SK-N-SH (cell line): ENCODE results near the gene GPANK1. TPM values are rescaled to one million over a fixed set of nuclear protein-coding genes. Genes with fewer than 3 reads are reported as not detected.

Experiments
- CTCF ChIA-PET: fragments of 300-600, 350-600 bp; formaldehyde crosslinking; extraction: SDS; loops from one replicate; lab custom pipeline; 2021; lab: Yijun Ruan, JAX
- POLR2A ChIA-PET: fragments of 350-600 bp; sonication (Branson Sonifier 250); formaldehyde crosslinking; extraction: SDS; loops from one replicate; lab custom pipeline; 2020; ENCODE audit warnings: antibody characterized with exemption, inconsistent platforms; lab: Yijun Ruan, JAX
- DNase-seq: peaks from one replicate; pipeline ENCODE4 v3.0.0; 2012
- H2AFZ ChIP-seq: fragments of 200-600 bp; sonication (generic); 2 replicates; pipeline ENCODE4 v1.8.1; 2016; ENCODE audit warnings: antibody characterized with exemption, mild to moderate bottlenecking, low read depth
- H3F3A ChIP-seq: fragments of 200-600 bp; sonication (generic); replicated peaks from 2 replicates; pipeline ENCODE3; 2016; ENCODE audit warnings: antibody characterized with exemption, mild to moderate bottlenecking; ENCODE audit not compliant: insufficient read depth
- H3K27ac ChIP-seq, 2 experiments: fragments of 200-500 bp in 1 of 2; fragments of 200-600 bp in 1 of 2; sonication (Bioruptor generic) in 1 of 2; sonication (generic), shearing (Covaris generic) in 1 of 2; 2 replicates each; pipeline versions ENCODE4 v1.5.1 to v1.6.1; 2014 to 2016; ENCODE audit warnings: low read depth in 2 of 2, inconsistent platforms in 1 of 2, low read length in 1 of 2, mild to moderate bottlenecking in 1 of 2, mixed read lengths in 1 of 2
- H3K27me3 ChIP-seq: fragments of 200-600 bp; sonication (generic), shearing (Covaris generic); 2 replicates; pipeline ENCODE4 v1.6.1; 2016; ENCODE audit warnings: mixed run types; ENCODE audit not compliant: insufficient read depth
- H3K36me3 ChIP-seq, 2 experiments: fragments of 200-500 bp in 1 of 2; fragments of 200-600 bp in 1 of 2; sonication (Bioruptor generic) in 1 of 2; sonication (generic) in 1 of 2; replicated peaks in 1 of 2; 2 replicates each; pipeline versions ENCODE3 to v1.5.1; 2014 to 2016; ENCODE audit warnings: low read length in 1 of 2, mild to moderate bottlenecking in 1 of 2; ENCODE audit not compliant: insufficient read depth in 2 of 2, control insufficient read depth in 1 of 2
- H3K4me1 ChIP-seq, 2 experiments: fragments of 200-500 bp in 1 of 2; fragments of 200-600 bp in 1 of 2; sonication (Bioruptor generic) in 1 of 2; sonication (generic), shearing (Covaris generic) in 1 of 2; 2 replicates each; pipeline versions ENCODE4 v1.5.1 to v1.6.1; 2014 to 2016; ENCODE audit warnings: low read depth in 1 of 2, low read length in 1 of 2, mixed run types in 1 of 2; ENCODE audit not compliant: insufficient read depth in 2 of 2, control insufficient read depth in 1 of 2
- H3K4me2 ChIP-seq: fragments of 200-600 bp; sonication (generic), shearing (Covaris generic); 2 replicates; pipeline ENCODE4 v1.6.1; 2017; ENCODE audit warnings: mixed run types
- H3K4me3 ChIP-seq, 2 experiments: fragments of 200-500 bp in 1 of 2; fragments of 200-600 bp in 1 of 2; sonication (Bioruptor generic) in 1 of 2; sonication (generic), shearing (Covaris generic) in 1 of 2; 2 replicates each; pipeline versions ENCODE4 v1.5.1 to v1.8.1; 2014 to 2016; ENCODE audit warnings: low read depth in 2 of 2, inconsistent platforms in 1 of 2, low read length in 1 of 2, mild to moderate bottlenecking in 1 of 2, mixed read lengths in 1 of 2, moderate library complexity in 1 of 2
- H3K79me2 ChIP-seq: fragments of 200-600 bp; sonication (generic); 2 replicates; pipeline ENCODE4 v1.8.1; 2017; ENCODE audit warnings: mild to moderate bottlenecking; ENCODE audit not compliant: insufficient read depth
- H3K9ac ChIP-seq: fragments of 200-600 bp; sonication (generic); 2 replicates; pipeline ENCODE4 v1.6.1; 2017; ENCODE audit warnings: mixed run types
- H3K9me2 ChIP-seq: fragments of 200-600 bp; sonication (generic); 2 replicates; pipeline ENCODE4 v1.6.1; 2017; ENCODE audit warnings: mixed run types
- H3K9me3 ChIP-seq: fragments of 200-600 bp; sonication (generic); 2 replicates; pipeline ENCODE4 v1.6.1; 2017; ENCODE audit warnings: mixed run types, mild to moderate bottlenecking, moderate library complexity
- H4K20me1 ChIP-seq: fragments of 200-600 bp; sonication (generic); 2 replicates; pipeline ENCODE4 v1.6.1; 2017; ENCODE audit warnings: mild to moderate bottlenecking, mixed run types; ENCODE audit not compliant: insufficient read depth
- ELF1 ChIP-seq: IDR thresholded peaks from 2 replicates; pipeline ENCODE4 v1.4.0; 2012
- EP300 ChIP-seq, 2 experiments: IDR thresholded peaks; 2 replicates each; pipeline versions ENCODE4 v1.4.0 to v1.6.1; 2012; ENCODE audit warnings: borderline replicate concordance in 1 of 2, low read depth in 1 of 2, low read length in 1 of 2
- FOSL2 ChIP-seq: IDR thresholded peaks from 2 replicates; pipeline ENCODE4 v1.4.0; 2012; ENCODE audit warnings: low read depth, mild to moderate bottlenecking, moderate library complexity, borderline replicate concordance
- FOXJ3 ChIP-seq: sonication (generic); formaldehyde crosslinking; IDR thresholded peaks from 2 replicates; pipeline ENCODE4 v1.5.1; 2020; ENCODE audit warnings: mild to moderate bottlenecking, missing genetic modification reagents
- GABPA ChIP-seq: IDR thresholded peaks from 2 replicates; pipeline ENCODE4 v1.4.0; 2012; ENCODE audit warnings: low read depth, mild to moderate bottlenecking
- MXI1 ChIP-seq: IDR thresholded peaks from 2 replicates; pipeline ENCODE4 v1.6.1; 2012; ENCODE audit warnings: mild to moderate bottlenecking, low read depth, low read length, improper control_type of control experiment
- NFIC ChIP-seq: IDR thresholded peaks from 2 replicates; pipeline ENCODE4 v1.4.0; 2012; ENCODE audit warnings: borderline replicate concordance
- NRF1 ChIP-seq: IDR thresholded peaks from 2 replicates; pipeline ENCODE4 v1.6.1; 2012; ENCODE audit warnings: low read depth, mild to moderate bottlenecking, low read length
- POLR2AphosphoS5 ChIP-seq: IDR thresholded peaks from 2 replicates; pipeline ENCODE4 v1.6.1; 2012; ENCODE audit warnings: low read depth, low read length
- RCOR1 ChIP-seq: fragments of 150-350 bp; IDR thresholded peaks from 2 replicates; pipeline ENCODE4 v1.6.1; 2017; ENCODE audit warnings: antibody characterized with exemption, low read length
- RFX5 ChIP-seq: IDR thresholded peaks from 2 replicates; pipeline ENCODE4 v1.6.1; 2012; ENCODE audit warnings: mild to moderate bottlenecking, improper control_type of control experiment, low read length
- SMC3 ChIP-seq: IDR thresholded peaks from 2 replicates; pipeline ENCODE4 v1.6.1; 2012; ENCODE audit warnings: low read depth, low read length, improper control_type of control experiment
- TAF1 ChIP-seq: IDR thresholded peaks from 2 replicates; pipeline ENCODE4 v1.6.1; 2012; ENCODE audit warnings: low read depth, mild to moderate bottlenecking, low read length, moderate library complexity, borderline replicate concordance
- YY1 ChIP-seq: IDR thresholded peaks from 2 replicates; pipeline ENCODE4 v1.4.0; 2012; ENCODE audit warnings: low read depth, mild to moderate bottlenecking
- WGBS: methylation state at CpG from one replicate; pipeline ENCODE4 v1.1.6; 2017; ENCODE audit warnings: low lambda C conversion rate; 5-methylcytosine and 5-hydroxymethylcytosine counted together
- polyA plus RNA-seq, 3 experiments: library from polyadenylated mRNA; depleted of rRNA; stranded (reverse); fragments of >200 nt; gene quantifications; 2 replicates each; pipeline ENCODE4 v1.2.3, GENCODE V29; 2012
- TF ChIP-seq, protein P1 (sequence below): IDR thresholded peaks from 2 replicates; pipeline ENCODE4 v1.6.1; 2012; ENCODE audit warnings: mild to moderate bottlenecking, low read depth, low read length, moderate library complexity
- TF ChIP-seq, protein P2 (sequence below): IDR thresholded peaks from 2 replicates; pipeline ENCODE4 v1.4.0; 2012; ENCODE audit warnings: low read depth
- TF ChIP-seq, protein P3 (sequence below): fragments of 150-350 bp; IDR thresholded peaks from 2 replicates; pipeline ENCODE4 v1.6.1; 2017; ENCODE audit warnings: antibody characterized with exemption, low read length, low read depth, borderline replicate concordance
- TF ChIP-seq, protein P4 (sequence below): IDR thresholded peaks from 2 replicates; pipeline ENCODE4 v1.4.0; 2012; ENCODE audit warnings: low read depth, borderline replicate concordance
- TF ChIP-seq, protein P5 (sequence below): fragments of 200-600 bp; sonication (generic); IDR thresholded peaks from 2 replicates; pipeline ENCODE4 v1.6.1; 2017; ENCODE audit warnings: antibody characterized with exemption, mild to moderate bottlenecking, moderate library complexity
- TF ChIP-seq, protein P6 (sequence below): IDR thresholded peaks from 2 replicates; pipeline ENCODE4 v1.4.0; 2012; ENCODE audit warnings: low read depth, borderline replicate concordance

GPANK1 gene
- polyA plus RNA-seq, 1 of the 3 experiments (the other 2 are of a cell fraction): 19.1 TPM

DNA sequence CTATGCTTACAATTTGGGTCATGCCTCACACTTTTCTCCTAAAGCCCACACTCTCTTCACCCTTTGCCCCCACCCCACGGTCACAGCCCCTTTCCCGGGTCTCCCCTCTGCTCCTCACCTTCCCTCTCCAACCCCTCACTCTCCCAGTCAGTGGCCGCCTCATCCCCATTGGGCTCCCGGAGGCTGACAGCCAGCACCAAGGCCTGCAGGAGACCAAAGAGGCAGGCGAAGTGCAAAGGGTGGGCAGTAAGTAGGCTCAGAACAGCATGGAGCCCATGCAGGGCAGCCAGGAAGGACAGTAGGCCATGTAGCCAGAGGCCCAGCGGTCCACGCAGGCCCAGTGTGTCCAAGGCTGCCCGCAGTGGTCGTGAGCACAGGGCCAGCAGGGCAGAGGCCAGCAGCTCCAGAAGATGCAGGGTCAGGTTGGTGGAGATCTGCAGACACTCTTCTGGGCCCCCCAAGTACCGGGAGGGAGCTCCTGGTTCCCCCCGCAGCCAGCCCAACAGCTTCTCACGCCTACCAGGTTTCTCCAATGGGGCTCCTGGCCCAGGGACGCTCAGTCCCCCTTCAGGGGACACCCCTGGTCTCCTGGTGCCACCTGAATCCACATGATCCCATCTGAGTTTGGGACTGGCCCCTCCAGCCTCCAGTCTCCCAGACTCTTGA is 5.7 kb downstream of the GPANK1 start (continued):
- TF ChIP-seq, protein P1, sequence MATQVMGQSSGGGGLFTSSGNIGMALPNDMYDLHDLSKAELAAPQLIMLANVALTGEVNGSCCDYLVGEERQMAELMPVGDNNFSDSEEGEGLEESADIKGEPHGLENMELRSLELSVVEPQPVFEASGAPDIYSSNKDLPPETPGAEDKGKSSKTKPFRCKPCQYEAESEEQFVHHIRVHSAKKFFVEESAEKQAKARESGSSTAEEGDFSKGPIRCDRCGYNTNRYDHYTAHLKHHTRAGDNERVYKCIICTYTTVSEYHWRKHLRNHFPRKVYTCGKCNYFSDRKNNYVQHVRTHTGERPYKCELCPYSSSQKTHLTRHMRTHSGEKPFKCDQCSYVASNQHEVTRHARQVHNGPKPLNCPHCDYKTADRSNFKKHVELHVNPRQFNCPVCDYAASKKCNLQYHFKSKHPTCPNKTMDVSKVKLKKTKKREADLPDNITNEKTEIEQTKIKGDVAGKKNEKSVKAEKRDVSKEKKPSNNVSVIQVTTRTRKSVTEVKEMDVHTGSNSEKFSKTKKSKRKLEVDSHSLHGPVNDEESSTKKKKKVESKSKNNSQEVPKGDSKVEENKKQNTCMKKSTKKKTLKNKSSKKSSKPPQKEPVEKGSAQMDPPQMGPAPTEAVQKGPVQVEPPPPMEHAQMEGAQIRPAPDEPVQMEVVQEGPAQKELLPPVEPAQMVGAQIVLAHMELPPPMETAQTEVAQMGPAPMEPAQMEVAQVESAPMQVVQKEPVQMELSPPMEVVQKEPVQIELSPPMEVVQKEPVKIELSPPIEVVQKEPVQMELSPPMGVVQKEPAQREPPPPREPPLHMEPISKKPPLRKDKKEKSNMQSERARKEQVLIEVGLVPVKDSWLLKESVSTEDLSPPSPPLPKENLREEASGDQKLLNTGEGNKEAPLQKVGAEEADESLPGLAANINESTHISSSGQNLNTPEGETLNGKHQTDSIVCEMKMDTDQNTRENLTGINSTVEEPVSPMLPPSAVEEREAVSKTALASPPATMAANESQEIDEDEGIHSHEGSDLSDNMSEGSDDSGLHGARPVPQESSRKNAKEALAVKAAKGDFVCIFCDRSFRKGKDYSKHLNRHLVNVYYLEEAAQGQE: no peak
- TF ChIP-seq MXI1: no peak
- TF ChIP-seq, protein P2, sequence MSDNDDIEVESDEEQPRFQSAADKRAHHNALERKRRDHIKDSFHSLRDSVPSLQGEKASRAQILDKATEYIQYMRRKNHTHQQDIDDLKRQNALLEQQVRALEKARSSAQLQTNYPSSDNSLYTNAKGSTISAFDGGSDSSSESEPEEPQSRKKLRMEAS: no peak

DNA sequence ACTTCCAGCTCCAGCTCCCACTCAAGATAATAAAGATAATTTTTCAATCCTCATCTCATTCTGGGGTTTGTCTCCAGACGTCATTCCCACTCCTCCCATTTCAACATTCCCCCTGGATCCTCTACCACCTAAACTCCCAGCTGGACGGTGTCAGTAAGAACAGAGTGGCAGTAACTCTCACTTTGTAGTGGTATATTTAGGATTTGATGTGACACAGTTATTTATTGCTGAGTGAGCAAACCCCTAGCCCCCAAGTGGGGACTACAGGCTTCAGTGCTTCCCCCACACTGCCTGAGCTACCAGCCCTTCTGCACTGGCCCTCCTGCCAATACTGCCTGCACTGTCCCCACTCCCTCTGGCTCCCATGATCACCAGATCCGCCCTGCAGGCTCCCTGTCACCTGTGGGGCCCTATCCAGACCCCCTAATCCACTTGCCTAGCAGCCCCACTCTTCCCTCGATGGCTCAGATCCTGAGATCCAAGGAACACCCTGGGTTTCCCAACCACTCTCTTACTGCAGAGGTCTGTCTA is 6.6 kb downstream of the GPANK1 start:
- DNase-seq: no peak
- Histone ChIP-seq H3K27ac (no peak overlapping the region), H3K9me3 (no peaks in the 10 kb centered on the region), H3K4me3 (no peak overlapping the region), H3K36me3 (peaks cover 8 to 12% of the 10 kb centered on the region in 2 experiments), H2AFZ (no peak overlapping the region), H3K4me1 (peaks cover 13 to 27% of the 10 kb centered on the region in 2 experiments; a peak in 2 of 4 replicates), H3K79me2 (peaks cover 83% of the 10 kb centered on the region), H3K9me2 (no peaks in the 10 kb centered on the region), H3K27me3 (no peaks in the 10 kb centered on the region), H4K20me1 (peaks cover 8% of the 10 kb centered on the region; the same call in 1 of the 2 replicates), H3F3A (peaks cover 28% of the 10 kb centered on the region), H3K9ac (no peak overlapping the region), H3K4me2 (peak overlapping the region; percentile 97)
- TF ChIP-seq YY1: no peak
- TF ChIP-seq EP300 (IDR thresholded peaks at IDR 0.05; ENCODE audit: borderline replicate concordance in 1 of 2, low read depth in 1 of 2, low read length in 1 of 2): no peak
- TF ChIP-seq, protein P3, sequence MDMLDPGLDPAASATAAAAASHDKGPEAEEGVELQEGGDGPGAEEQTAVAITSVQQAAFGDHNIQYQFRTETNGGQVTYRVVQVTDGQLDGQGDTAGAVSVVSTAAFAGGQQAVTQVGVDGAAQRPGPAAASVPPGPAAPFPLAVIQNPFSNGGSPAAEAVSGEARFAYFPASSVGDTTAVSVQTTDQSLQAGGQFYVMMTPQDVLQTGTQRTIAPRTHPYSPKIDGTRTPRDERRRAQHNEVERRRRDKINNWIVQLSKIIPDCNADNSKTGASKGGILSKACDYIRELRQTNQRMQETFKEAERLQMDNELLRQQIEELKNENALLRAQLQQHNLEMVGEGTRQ: no peak
- no peak for TF ChIP-seq ELF1
- TF ChIP-seq, protein P4, sequence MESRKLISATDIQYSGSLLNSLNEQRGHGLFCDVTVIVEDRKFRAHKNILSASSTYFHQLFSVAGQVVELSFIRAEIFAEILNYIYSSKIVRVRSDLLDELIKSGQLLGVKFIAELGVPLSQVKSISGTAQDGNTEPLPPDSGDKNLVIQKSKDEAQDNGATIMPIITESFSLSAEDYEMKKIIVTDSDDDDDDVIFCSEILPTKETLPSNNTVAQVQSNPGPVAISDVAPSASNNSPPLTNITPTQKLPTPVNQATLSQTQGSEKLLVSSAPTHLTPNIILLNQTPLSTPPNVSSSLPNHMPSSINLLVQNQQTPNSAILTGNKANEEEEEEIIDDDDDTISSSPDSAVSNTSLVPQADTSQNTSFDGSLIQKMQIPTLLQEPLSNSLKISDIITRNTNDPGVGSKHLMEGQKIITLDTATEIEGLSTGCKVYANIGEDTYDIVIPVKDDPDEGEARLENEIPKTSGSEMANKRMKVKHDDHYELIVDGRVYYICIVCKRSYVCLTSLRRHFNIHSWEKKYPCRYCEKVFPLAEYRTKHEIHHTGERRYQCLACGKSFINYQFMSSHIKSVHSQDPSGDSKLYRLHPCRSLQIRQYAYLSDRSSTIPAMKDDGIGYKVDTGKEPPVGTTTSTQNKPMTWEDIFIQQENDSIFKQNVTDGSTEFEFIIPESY: no peak
- TF ChIP-seq SMC3: no peak
- TF ChIP-seq, protein P5, sequence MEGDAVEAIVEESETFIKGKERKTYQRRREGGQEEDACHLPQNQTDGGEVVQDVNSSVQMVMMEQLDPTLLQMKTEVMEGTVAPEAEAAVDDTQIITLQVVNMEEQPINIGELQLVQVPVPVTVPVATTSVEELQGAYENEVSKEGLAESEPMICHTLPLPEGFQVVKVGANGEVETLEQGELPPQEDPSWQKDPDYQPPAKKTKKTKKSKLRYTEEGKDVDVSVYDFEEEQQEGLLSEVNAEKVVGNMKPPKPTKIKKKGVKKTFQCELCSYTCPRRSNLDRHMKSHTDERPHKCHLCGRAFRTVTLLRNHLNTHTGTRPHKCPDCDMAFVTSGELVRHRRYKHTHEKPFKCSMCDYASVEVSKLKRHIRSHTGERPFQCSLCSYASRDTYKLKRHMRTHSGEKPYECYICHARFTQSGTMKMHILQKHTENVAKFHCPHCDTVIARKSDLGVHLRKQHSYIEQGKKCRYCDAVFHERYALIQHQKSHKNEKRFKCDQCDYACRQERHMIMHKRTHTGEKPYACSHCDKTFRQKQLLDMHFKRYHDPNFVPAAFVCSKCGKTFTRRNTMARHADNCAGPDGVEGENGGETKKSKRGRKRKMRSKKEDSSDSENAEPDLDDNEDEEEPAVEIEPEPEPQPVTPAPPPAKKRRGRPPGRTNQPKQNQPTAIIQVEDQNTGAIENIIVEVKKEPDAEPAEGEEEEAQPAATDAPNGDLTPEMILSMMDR: no peak
- no peak for TF ChIP-seq RFX5
- TF ChIP-seq NRF1: no peak
- TF ChIP-seq, protein P6, sequence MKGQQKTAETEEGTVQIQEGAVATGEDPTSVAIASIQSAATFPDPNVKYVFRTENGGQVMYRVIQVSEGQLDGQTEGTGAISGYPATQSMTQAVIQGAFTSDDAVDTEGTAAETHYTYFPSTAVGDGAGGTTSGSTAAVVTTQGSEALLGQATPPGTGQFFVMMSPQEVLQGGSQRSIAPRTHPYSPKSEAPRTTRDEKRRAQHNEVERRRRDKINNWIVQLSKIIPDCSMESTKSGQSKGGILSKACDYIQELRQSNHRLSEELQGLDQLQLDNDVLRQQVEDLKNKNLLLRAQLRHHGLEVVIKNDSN: no peak
- no peak for TF ChIP-seq FOXJ3 (CRISPR knock-in tag)
- TF ChIP-seq, protein P2: no peak
- TF ChIP-seq MXI1: no peak
- TF ChIP-seq NFIC: no peak
- TF ChIP-seq FOSL2: no peak
- no peak for TF ChIP-seq RCOR1
- no peak for TF ChIP-seq POLR2AphosphoS5
- no peak for TF ChIP-seq TAF1
- TF ChIP-seq GABPA: no peak
- ChIA-PET CTCF (interaction anchor here (0.5 to 1.4 kb wide), 4 partner anchors 14 to 70 kb away, joined by 3 to 4 read pairs (median 3); no protein-coding TSS in a partner anchor), POLR2A (interaction anchor here (0.7 kb wide), 1 partner anchor 13 kb away, joined by 3 read pairs; no protein-coding TSS in a partner anchor)
- 97% methylated on average over 4 of the region's 4 CpGs for WGBS
